GM12872 (cell line): ENCODE data around the gene MYLIP.

Experiments
- CTCF ChIP-seq: IDR thresholded peaks from 3 replicates; pipeline ENCODE4 v1.5.1; 2011; ENCODE audit warnings: low read depth, mild to moderate bottlenecking, low read length, moderate library complexity; ENCODE audit not compliant: insufficient read depth

The MYLIP gene

GRCh38 chr6:16088409-16088808, 40.5 kb upstream of the MYLIP start:
- TF ChIP-seq CTCF = no peak

DNA sequence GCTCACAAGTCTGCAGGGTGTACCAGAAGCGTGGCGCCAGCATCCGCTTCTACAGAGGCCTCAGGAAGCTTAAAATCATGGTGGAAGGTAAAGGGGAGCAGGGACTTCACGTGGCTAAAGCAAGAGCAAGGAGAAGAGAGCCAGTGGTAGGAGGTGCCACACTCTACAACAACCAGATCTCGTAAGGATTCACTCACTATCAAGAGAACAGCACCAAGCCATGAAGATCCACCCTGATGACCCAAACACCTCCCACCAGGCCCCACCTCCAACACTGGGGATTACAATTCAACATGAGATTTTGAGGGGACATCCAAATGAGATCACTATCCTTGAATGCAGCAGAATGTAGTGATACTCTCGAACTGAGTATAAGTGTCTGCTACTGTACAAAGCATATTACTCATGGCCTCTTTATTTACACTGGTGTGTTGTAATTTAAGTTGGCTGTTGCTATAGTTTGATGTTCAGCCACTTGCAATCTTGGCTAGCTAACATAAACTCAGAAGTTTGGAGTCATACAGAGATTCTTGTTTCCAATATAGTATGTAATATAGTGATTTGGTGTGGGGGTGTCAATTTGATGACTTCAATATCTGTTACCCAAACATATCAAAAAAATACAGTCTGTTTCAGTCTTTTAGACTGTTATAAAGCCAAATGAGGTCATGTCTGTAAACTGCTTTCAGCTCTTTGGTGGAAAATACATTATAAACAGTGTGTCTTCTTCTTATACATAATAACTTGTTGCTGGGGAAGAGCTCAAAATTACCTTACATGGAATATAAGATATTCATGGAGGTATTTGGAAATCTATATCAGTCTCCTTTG, 39.4 kb upstream of the MYLIP start:
- TF ChIP-seq CTCF = no peak

DNA sequence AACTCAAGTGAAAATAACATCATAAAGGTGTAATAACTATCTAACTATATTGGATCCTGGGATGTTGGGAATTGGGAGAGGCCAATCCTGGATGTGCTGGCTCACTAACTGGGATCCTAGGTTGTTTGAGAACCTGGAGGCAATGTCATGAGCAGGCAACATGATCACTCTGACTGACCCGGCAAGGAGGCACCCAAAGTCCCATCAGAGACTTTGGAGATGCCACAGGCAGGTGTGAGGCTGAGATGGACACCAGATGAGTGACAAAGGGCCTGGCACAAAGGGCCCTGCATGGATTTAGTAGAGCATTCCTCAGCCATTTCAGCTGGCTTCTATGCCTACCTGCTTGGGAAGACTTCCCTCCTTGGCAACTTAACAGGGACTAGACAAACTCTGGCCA, 38.4 kb upstream of the MYLIP start:
- no peak for TF ChIP-seq CTCF

- TF ChIP-seq CTCF = no peak
These were observed 38.0 kb upstream of the MYLIP start for GRCh38 chr6:16090920-16091319.

- no peak for TF ChIP-seq CTCF
These were observed 36.7 kb upstream of the MYLIP start for GRCh38 chr6:16092140-16092539.

- TF ChIP-seq CTCF = no peak
These were observed 35.9 kb upstream of the MYLIP start for GRCh38 chr6:16092990-16093389.

DNA sequence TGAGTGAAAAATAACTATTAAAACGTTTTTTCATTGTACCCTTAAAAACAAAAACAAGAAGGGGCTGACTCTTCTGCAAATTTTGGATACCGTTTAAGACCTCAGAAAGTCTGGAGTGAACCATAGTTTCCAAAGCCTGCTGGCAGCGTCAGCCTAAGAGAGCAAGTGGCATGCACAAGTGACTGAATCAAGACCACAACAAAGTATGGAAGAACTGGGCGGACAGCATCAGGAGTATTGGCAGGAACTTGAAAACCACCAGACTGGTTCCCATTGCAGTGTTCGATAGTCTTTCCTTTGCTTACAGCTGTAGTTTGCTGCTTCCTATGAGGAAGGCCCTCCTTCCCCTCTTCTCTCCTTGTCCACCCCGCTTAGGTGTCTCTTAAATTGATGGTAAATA, 33.7 kb upstream of the MYLIP start:
- TF ChIP-seq CTCF = no peak
